Sigmoid colon (tissue), 7 donors: ENCODE measurements around the gene FSTL5. TPM values are rescaled to one million over a fixed set of nuclear protein-coding genes. Genes with fewer than 3 reads are reported as not detected.

Experiments
- DNase-seq: peaks from one replicate; pipeline ENCODE4 v3.0.0-alpha.2; 2019
- H3K27ac ChIP-seq, 4 donors: fragments of 200-600 bp; sonication (generic); one replicate each; pipeline ENCODE4 v1.5.1; 2016 to 2019; ENCODE audit warnings: mild to moderate bottlenecking in 1 of 4
- H3K27me3 ChIP-seq, 3 donors: fragments of 200-600 bp; sonication (generic); one replicate each; pipeline ENCODE4 v1.5.1; 2019; ENCODE audit warnings: mild to moderate bottlenecking in 1 of 3
- H3K36me3 ChIP-seq, 4 donors: fragments of 200-600 bp; sonication (generic); one replicate each; pipeline ENCODE4 v1.5.1; 2016 to 2019
- H3K4me1 ChIP-seq, 4 donors: fragments of 200-600 bp; sonication (generic); one replicate each; pipeline ENCODE4 v1.5.1; 2017 to 2019
- H3K4me3 ChIP-seq, 4 donors: fragments of 200-600 bp; sonication (generic); one replicate each; pipeline ENCODE4 v1.5.1; 2017 to 2019; ENCODE audit warnings: mild to moderate bottlenecking in 2 of 4, moderate library complexity in 1 of 4
- H3K9me3 ChIP-seq, 4 donors: fragments of 200-600 bp in 3 of 4; sonication (generic) in 3 of 4; one replicate each; pipeline versions ENCODE4 v1.5.1 to v1.6.1; 2013 to 2019
- EP300 ChIP-seq, 4 donors: sonication (generic); formaldehyde crosslinking; IDR thresholded peaks; one replicate each; pipeline ENCODE4 v1.6.1; 2017; ENCODE audit warnings: antibody characterized with exemption in 4 of 4
- POLR2A ChIP-seq, 2 donors: fragments of 450-650 bp; IDR thresholded peaks; one replicate each; pipeline ENCODE4 v1.6.1; 2016; ENCODE audit warnings: antibody characterized with exemption in 2 of 2, mild to moderate bottlenecking in 2 of 2, moderate library complexity in 2 of 2
- POLR2AphosphoS5 ChIP-seq, 4 donors: sonication (generic); formaldehyde crosslinking; IDR thresholded peaks; one replicate each; pipeline ENCODE4 v1.6.1; 2017; ENCODE audit warnings: antibody characterized with exemption in 4 of 4
- WGBS, 2 donors: extraction: QIAGEN DNeasy Blood & Tissue Kit; methylation state at CpG; one replicate each; pipeline ENCODE4 v1.1.7; 2013; 5-methylcytosine and 5-hydroxymethylcytosine counted together
- intact Hi-C: fragments of 100-400 bp; cut with DNase I; formaldehyde crosslinking; loops from one replicate; pipeline ENCODE4 v1.15.1; 2023
- polyA plus RNA-seq, 3 donors: library from polyadenylated mRNA; stranded (reverse); fragments of 200-250 nt; gene quantifications; one replicate each; pipeline ENCODE4 v1.2.3, GENCODE V29; 2013
- total RNA-seq, 4 donors: library from RNA; depleted of rRNA; stranded (reverse); fragments of >200 nt; gene quantifications; one replicate each; pipeline ENCODE4 v1.1.0, GENCODE V29; 2016
- TF ChIP-seq, protein P1 (sequence below), 4 experiments: fragments of 450-650 bp in 3 of 4; fragments of 200-600 bp in 1 of 4; IDR thresholded peaks; one replicate each; pipeline ENCODE4 v1.5.1; 2016 to 2019; ENCODE audit warnings: antibody characterized with exemption in 4 of 4, mild to moderate bottlenecking in 3 of 4, moderate library complexity in 2 of 4
- donor health status: healthy with polysubstance abuse.
- donor health status: Bipolar disorder and iron deficiency.
- donor health status: healthy.

Gene FSTL5
- total and polyA plus RNA-seq, 7 donors = 0.42 to 1.8 (median 0.82) TPM; not detected in 2

DNA sequence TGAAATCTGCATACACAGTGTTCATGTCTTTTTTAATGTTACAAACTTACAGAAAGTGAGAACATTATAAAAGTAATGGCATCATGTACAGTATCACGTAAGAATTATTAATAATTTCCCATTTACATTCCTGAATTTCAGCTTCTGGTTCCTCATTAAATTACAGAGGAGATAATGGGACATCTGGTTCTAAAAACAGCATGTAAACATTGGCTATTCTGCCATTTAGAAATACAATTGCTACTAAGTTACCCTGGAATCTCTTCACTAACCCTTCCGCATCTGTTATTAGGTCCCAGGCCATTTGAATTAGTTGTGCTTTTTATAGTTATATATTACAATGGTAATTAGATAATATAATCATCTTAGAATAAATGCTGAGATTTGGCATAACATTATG lies 505.1 kb downstream of the FSTL5 start:
- H3K4me3 ChIP-seq = no peak overlapping the region
- intact Hi-C loops = no loop called here
- H3K27me3 ChIP-seq = no peaks in the 10 kb centered on the region
- WGBS, 2 donors = 81 to 83% methylated on average over 2 of the region's 2 CpGs
- DNase-seq = no peak
- H3K9me3 ChIP-seq = no peaks in the 10 kb centered on the region
- no peaks in the 10 kb centered on the region for H3K36me3 ChIP-seq
- no peak overlapping the region for H3K27ac ChIP-seq
- no peaks in the 10 kb centered on the region for H3K4me1 ChIP-seq
- no peak for TF ChIP-seq EP300 (IDR thresholded peaks at IDR 0.05)
- no peak for TF ChIP-seq POLR2A (IDR thresholded peaks at IDR 0.05)
- TF ChIP-seq, protein P1, sequence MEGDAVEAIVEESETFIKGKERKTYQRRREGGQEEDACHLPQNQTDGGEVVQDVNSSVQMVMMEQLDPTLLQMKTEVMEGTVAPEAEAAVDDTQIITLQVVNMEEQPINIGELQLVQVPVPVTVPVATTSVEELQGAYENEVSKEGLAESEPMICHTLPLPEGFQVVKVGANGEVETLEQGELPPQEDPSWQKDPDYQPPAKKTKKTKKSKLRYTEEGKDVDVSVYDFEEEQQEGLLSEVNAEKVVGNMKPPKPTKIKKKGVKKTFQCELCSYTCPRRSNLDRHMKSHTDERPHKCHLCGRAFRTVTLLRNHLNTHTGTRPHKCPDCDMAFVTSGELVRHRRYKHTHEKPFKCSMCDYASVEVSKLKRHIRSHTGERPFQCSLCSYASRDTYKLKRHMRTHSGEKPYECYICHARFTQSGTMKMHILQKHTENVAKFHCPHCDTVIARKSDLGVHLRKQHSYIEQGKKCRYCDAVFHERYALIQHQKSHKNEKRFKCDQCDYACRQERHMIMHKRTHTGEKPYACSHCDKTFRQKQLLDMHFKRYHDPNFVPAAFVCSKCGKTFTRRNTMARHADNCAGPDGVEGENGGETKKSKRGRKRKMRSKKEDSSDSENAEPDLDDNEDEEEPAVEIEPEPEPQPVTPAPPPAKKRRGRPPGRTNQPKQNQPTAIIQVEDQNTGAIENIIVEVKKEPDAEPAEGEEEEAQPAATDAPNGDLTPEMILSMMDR (IDR thresholded peaks at IDR 0.05) = no peak
- no peak for TF ChIP-seq POLR2AphosphoS5 (IDR thresholded peaks at IDR 0.05)

DNA sequence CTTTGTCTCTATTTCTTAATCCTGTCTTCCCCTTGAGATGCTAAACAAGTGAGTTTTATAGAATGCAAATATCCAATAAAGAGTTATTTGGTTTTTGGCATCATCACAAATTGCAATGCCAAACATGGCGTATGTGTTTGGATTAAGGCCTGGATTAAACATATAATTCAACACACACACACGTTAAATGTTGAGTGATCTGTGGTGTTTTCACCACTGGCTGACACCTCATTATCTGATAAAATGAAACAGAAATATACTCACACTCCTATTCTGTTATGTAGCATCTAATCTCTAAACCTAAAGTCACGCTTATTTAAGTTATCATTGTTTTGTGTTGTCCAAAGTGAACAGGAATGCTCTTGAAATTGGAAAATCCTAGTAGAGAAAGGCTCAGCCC lies 506.2 kb downstream of the FSTL5 start:
- no peak overlapping the region for H3K27ac ChIP-seq
- no peak for DNase-seq
- no peak for TF ChIP-seq POLR2A (IDR thresholded peaks at IDR 0.05)
- TF ChIP-seq, protein P1 (IDR thresholded peaks at IDR 0.05) = no peak
- TF ChIP-seq EP300 (IDR thresholded peaks at IDR 0.05) = no peak
- TF ChIP-seq POLR2AphosphoS5 (IDR thresholded peaks at IDR 0.05) = no peak
- intact Hi-C loops = no loop called here
- H3K9me3 ChIP-seq = no peaks in the 10 kb centered on the region
- H3K4me1 ChIP-seq = no peaks in the 10 kb centered on the region
- no peak overlapping the region for H3K4me3 ChIP-seq
- no peaks in the 10 kb centered on the region for H3K36me3 ChIP-seq
- 72 to 83% methylated on average over 3 of the region's 3 CpGs for WGBS, 2 donors
- H3K27me3 ChIP-seq = no peaks in the 10 kb centered on the region

DNA sequence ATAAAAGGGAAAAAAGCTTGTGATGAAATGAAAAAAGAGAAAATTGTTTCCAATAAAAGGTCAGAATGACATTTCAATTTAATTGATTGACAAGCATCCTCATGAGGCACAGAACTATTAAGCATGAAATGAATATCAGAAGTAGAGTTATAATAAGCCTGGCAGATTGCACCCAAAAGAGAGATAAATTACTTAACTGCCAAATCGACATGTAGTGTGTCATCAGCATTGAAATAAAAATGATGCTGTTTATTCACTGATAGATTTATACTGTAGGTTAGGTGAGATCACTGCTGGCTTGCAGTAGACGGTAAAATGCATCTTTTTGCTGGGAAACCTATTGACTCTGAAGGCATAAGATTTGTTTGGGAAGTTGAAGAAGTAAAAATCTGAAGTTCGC lies 507.2 kb downstream of the FSTL5 start:
- TF ChIP-seq POLR2AphosphoS5 (IDR thresholded peaks at IDR 0.05) (no peak), EP300 (IDR thresholded peaks at IDR 0.05) (no peak), POLR2A (IDR thresholded peaks at IDR 0.05) (no peak)
- TF ChIP-seq, protein P1 (IDR thresholded peaks at IDR 0.05) = no peak
- Histone ChIP-seq H3K27me3 (no peaks in the 10 kb centered on the region), H3K36me3 (no peaks in the 10 kb centered on the region), H3K9me3 (no peaks in the 10 kb centered on the region), H3K4me1 (no peaks in the 10 kb centered on the region), H3K27ac (no peak overlapping the region), H3K4me3 (no peak overlapping the region)
- WGBS, 2 donors = 62 to 84% methylated on average over 3 of the region's 3 CpGs
- DNase-seq = no peak
- intact Hi-C loops = no loop called here

DNA sequence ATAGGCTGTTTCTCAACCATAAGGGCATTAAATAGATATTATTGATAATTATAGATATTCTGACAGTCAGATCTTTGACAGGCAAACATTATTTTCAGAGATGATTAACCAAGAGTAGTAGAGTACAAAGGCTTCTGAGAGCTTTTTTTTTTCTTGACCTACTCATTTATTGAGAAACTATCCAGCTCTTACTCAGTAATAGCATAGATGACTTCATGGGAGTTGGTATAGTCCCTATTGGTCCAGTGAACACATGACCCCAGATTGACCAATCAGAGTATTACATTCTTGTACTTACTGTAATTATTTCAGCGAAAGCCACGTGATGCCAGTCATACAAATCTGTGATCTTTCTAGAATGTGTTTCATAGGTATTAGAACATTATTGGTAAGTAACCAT lies 508.7 kb downstream of the FSTL5 start:
- Histone ChIP-seq H3K27me3 (no peaks in the 10 kb centered on the region), H3K9me3 (no peaks in the 10 kb centered on the region), H3K36me3 (no peaks in the 10 kb centered on the region), H3K4me1 (no peaks in the 10 kb centered on the region), H3K4me3 (no peak overlapping the region), H3K27ac (no peak overlapping the region)
- TF ChIP-seq POLR2AphosphoS5 (IDR thresholded peaks at IDR 0.05) (no peak), EP300 (IDR thresholded peaks at IDR 0.05) (no peak), POLR2A (IDR thresholded peaks at IDR 0.05) (no peak)
- TF ChIP-seq, protein P1 (IDR thresholded peaks at IDR 0.05) = no peak
- DNase-seq = no peak
- WGBS, 2 donors = 83 to 88% methylated on average over 2 of the region's 2 CpGs
- intact Hi-C loops = no loop called here

DNA sequence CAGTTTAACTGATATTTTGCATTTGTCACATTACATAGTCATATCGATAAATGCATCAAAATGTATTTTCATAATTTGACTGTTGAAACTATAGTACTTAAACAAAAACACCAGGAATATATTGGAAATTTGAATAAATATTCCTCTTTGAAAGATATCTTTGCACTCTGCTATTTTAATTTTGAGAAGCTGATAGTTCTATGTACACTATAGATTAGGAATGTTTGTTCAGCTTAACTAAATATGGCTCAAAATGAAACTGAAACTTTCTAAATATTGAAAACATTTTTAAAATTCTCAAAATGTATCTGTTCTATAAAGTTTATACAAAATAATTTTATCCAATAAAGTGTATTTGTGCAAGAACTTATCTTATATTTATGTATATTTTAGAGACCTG lies 510.1 kb downstream of the FSTL5 start:
- no peak for TF ChIP-seq POLR2AphosphoS5 (IDR thresholded peaks at IDR 0.05)
- TF ChIP-seq EP300 (IDR thresholded peaks at IDR 0.05) = no peak
- TF ChIP-seq, protein P1 (IDR thresholded peaks at IDR 0.05) = no peak
- no peak for TF ChIP-seq POLR2A (IDR thresholded peaks at IDR 0.05)
- intact Hi-C loops = no loop called here
- Histone ChIP-seq H3K27me3 (no peaks in the 10 kb centered on the region), H3K4me1 (no peaks in the 10 kb centered on the region), H3K9me3 (no peaks in the 10 kb centered on the region), H3K27ac (no peak overlapping the region), H3K36me3 (no peaks in the 10 kb centered on the region), H3K4me3 (no peak overlapping the region)
- no peak for DNase-seq
- WGBS, 2 donors = 93% methylated on average over 1 of the region's 1 CpG
